ENCODE measurements around the gene RAD51AP1. TPM values are rescaled to one million over a fixed set of nuclear protein-coding genes. Genes with fewer than 3 reads are reported as not detected.

Gene RAD51AP1
- polyA plus RNA-seq, 1 donor (not counting 4 experiments of a cell fraction or from before 2014, with no cell fraction given) = 13.0 TPM

GRCh38 chr12:4584281-4584680 lies 45.6 kb downstream of the RAD51AP1 start:
- TF ChIP-seq CTCF (optimal IDR thresholded peaks at IDR 0.05 in 1 of 3, IDR thresholded peaks at IDR 0.05 in 1 of 3, conservative IDR thresholded peaks at IDR 0.05 in 1 of 3; ENCODE audit: extremely low read depth in 1 of 3, insufficient read depth in 2 of 3, low read length in 3 of 3) (no peak), EZH2 (IDR thresholded peaks at IDR 0.05; ENCODE audit: low read length) (no peak)
- Histone ChIP-seq H3K9me1 (ENCODE audit: control insufficient read depth, extremely low read depth, insufficient read depth, low read length) (no peaks in the 10 kb centered on the region), H3K4me3 (ENCODE audit: control insufficient read depth in 2 of 3, extremely low read depth in 1 of 3, insufficient read depth in 2 of 3, low read depth in 1 of 3, low read length in 3 of 3) (no peak overlapping the region), H2AFZ (ENCODE audit: control insufficient read depth, low read length) (no peak overlapping the region), H3K36me3 (ENCODE audit: control insufficient read depth in 2 of 2, extremely low read depth in 1 of 2, insufficient read depth in 2 of 2, low read length in 2 of 2) (no peaks in the 10 kb centered on the region), H4K20me1 (ENCODE audit: control insufficient read depth, extremely low read depth, insufficient read depth, low read length) (no peaks in the 10 kb centered on the region), H3K4me1 (ENCODE audit: control insufficient read depth, extremely low read depth, insufficient read depth, low read length) (no peaks in the 10 kb centered on the region), H3K4me2 (ENCODE audit: control insufficient read depth, extremely low read depth, insufficient read depth, low read depth, low read length) (no peak overlapping the region), H3K27me3 (ENCODE audit: control insufficient read depth, extremely low read depth, insufficient read depth, low read length) (no peaks in the 10 kb centered on the region), H3K27ac (ENCODE audit: control insufficient read depth, insufficient read depth, low read length) (no peak overlapping the region), H3K9me3 (ENCODE audit: control insufficient read depth, low read depth, low read length) (no peaks in the 10 kb centered on the region), H3K79me2 (ENCODE audit: control insufficient read depth, insufficient read depth, low read length) (no peaks in the 10 kb centered on the region), H3K9ac (ENCODE audit: control insufficient read depth, extremely low read depth, insufficient read depth, low read length) (no peak overlapping the region)
- FAIRE-seq (no peak), DNase-seq (ENCODE audit: low read depth, low spot score) (no peak)
- dilution Hi-C loops (cut with MboI; ENCODE audit: extremely low pct_ligation_motif_present, low sequenced_read_pairs) = no loop called here

GRCh38 chr12:4584896-4585295 lies 46.2 kb downstream of the RAD51AP1 start:
- Histone ChIP-seq H3K9me3 (ENCODE audit: control insufficient read depth, low read depth, low read length) (no peaks in the 10 kb centered on the region), H3K9me1 (ENCODE audit: control insufficient read depth, extremely low read depth, insufficient read depth, low read length) (no peaks in the 10 kb centered on the region), H3K9ac (ENCODE audit: control insufficient read depth, extremely low read depth, insufficient read depth, low read length) (no peak overlapping the region), H3K27ac (ENCODE audit: control insufficient read depth, insufficient read depth, low read length) (no peak overlapping the region), H3K4me3 (ENCODE audit: control insufficient read depth in 2 of 3, extremely low read depth in 1 of 3, insufficient read depth in 2 of 3, low read depth in 1 of 3, low read length in 3 of 3) (no peak overlapping the region), H4K20me1 (ENCODE audit: control insufficient read depth, extremely low read depth, insufficient read depth, low read length) (no peaks in the 10 kb centered on the region), H2AFZ (ENCODE audit: control insufficient read depth, low read length) (no peak overlapping the region), H3K79me2 (ENCODE audit: control insufficient read depth, insufficient read depth, low read length) (no peaks in the 10 kb centered on the region), H3K36me3 (ENCODE audit: control insufficient read depth in 2 of 2, extremely low read depth in 1 of 2, insufficient read depth in 2 of 2, low read length in 2 of 2) (no peaks in the 10 kb centered on the region), H3K27me3 (ENCODE audit: control insufficient read depth, extremely low read depth, insufficient read depth, low read length) (no peaks in the 10 kb centered on the region), H3K4me2 (ENCODE audit: control insufficient read depth, extremely low read depth, insufficient read depth, low read depth, low read length) (no peak overlapping the region), H3K4me1 (ENCODE audit: control insufficient read depth, extremely low read depth, insufficient read depth, low read length) (no peaks in the 10 kb centered on the region)
- DNase-seq (ENCODE audit: low read depth, low spot score) = no peak
- dilution Hi-C loops (cut with MboI; ENCODE audit: extremely low pct_ligation_motif_present, low sequenced_read_pairs) = no loop called here
- no peak for FAIRE-seq
- no peak for TF ChIP-seq EZH2 (IDR thresholded peaks at IDR 0.05; ENCODE audit: low read length)
- TF ChIP-seq CTCF (optimal IDR thresholded peaks at IDR 0.05 in 1 of 3, IDR thresholded peaks at IDR 0.05 in 1 of 3, conservative IDR thresholded peaks at IDR 0.05 in 1 of 3; ENCODE audit: extremely low read depth in 1 of 3, insufficient read depth in 2 of 3, low read length in 3 of 3) = no peak
